Measurements from ENCODE around the gene IGHMBP2. TPM values are rescaled to one million over a fixed set of nuclear protein-coding genes. Genes with fewer than 3 reads are reported as not detected.
A peak's percentile ranks its signal among the peaks of the same experiment; 100 is the strongest.

The IGHMBP2 gene
- total RNA-seq, 1 experiment from 2014 or later = 19.3 TPM

- H3K9ac ChIP-seq (ENCODE audit: low read length) = no peak overlapping the region
- H3K9me3 ChIP-seq (ENCODE audit: control insufficient read depth in 1 of 2, insufficient read depth in 1 of 2, low read depth in 1 of 2, low read length in 2 of 2) = peaks cover 16 to 18% of the 10 kb centered on the region in 2 experiments; a peak in 3 of 4 replicates
- intact Hi-C loops (cut with micrococcal nuclease) = no loop called here
- no peaks in the 10 kb centered on the region for H3K4me1 ChIP-seq (ENCODE audit: control insufficient read depth in 1 of 2, insufficient read depth in 2 of 2, low read length in 2 of 2)
- POLR2A ChIA-PET = no interaction called here
- no peak overlapping the region for H3K4me3 ChIP-seq (replicated peaks in 1 of 2; ENCODE audit: low read depth in 1 of 2, low read length in 2 of 2)
- no peak overlapping the region for H2AFZ ChIP-seq (ENCODE audit: low read depth, low read length, poor library complexity, severe bottlenecking)
- peaks cover 16% of the 10 kb centered on the region; the same call in 1 of the 2 replicates for H3K79me2 ChIP-seq (ENCODE audit: insufficient read depth, low read length)
- DNase-seq (ENCODE audit: low read depth, low spot score) (no peak), ATAC-seq (no peak)
- no peak overlapping the region for H3K27ac ChIP-seq (ENCODE audit: low read depth, low read length)
- CTCF ChIA-PET = no interaction called here
- no peaks in the 10 kb centered on the region for H3K9me2 ChIP-seq (ENCODE audit: insufficient read depth)
- H4K20me1 ChIP-seq (ENCODE audit: insufficient read depth) = no peaks in the 10 kb centered on the region
- no peak overlapping the region for H3K4me2 ChIP-seq (ENCODE audit: low read length)
- TF ChIP-seq CBX3 (IDR thresholded peaks at IDR 0.05; ENCODE audit: low read depth) (peak; percentile 67; the same call in 1 of the 2 replicates), MAX (IDR thresholded peaks at IDR 0.05) (no peak)
- RAD21 ChIA-PET (ENCODE audit: low non-redundant PET in 1 of 2, low total read pairs in 2 of 2, uncharacterized antibody in 2 of 2, unreplicated experiment in 2 of 2) = no interaction called here
- no peaks in the 10 kb centered on the region for H3K27me3 ChIP-seq (ENCODE audit: insufficient read depth, low read length)
- BruUV-seq (replicated peaks) = no TSS peak
- H3K36me3 ChIP-seq (ENCODE audit: control insufficient read depth in 1 of 2, insufficient read depth in 2 of 2, low read length in 2 of 2) = peaks cover 16 to 53% of the 10 kb centered on the region in 2 experiments
Measured at GRCh38 chr11:68925611-68926010, 21.9 kb downstream of the IGHMBP2 start.

GRCh38 chr11:68927280-68928135 lies 23.8 kb downstream of the IGHMBP2 start:
- ChIA-PET RAD21 (ENCODE audit: low non-redundant PET in 1 of 2, low total read pairs in 2 of 2, uncharacterized antibody in 2 of 2, unreplicated experiment in 2 of 2) (no interaction called here), POLR2A (no interaction called here), CTCF (no interaction called here)
- ATAC-seq = no peak
- intact Hi-C loops (cut with micrococcal nuclease) = no loop called here
- H3K9ac ChIP-seq (ENCODE audit: low read length) = no peak overlapping the region
- DNase-seq (ENCODE audit: low read depth, low spot score) = no peak
- no TSS peak for BruUV-seq (replicated peaks)
- no peaks in the 10 kb centered on the region for H3K9me2 ChIP-seq (ENCODE audit: insufficient read depth)
- peaks cover 16% of the 10 kb centered on the region; the same call in 1 of the 2 replicates for H3K79me2 ChIP-seq (ENCODE audit: insufficient read depth, low read length)
- no peak overlapping the region for H3K27ac ChIP-seq (ENCODE audit: low read depth, low read length)
- peaks cover 16 to 46% of the 10 kb centered on the region in 2 experiments for H3K36me3 ChIP-seq (ENCODE audit: control insufficient read depth in 1 of 2, insufficient read depth in 2 of 2, low read length in 2 of 2)
- no peak overlapping the region for H2AFZ ChIP-seq (ENCODE audit: low read depth, low read length, poor library complexity, severe bottlenecking)
- no peaks in the 10 kb centered on the region for H3K27me3 ChIP-seq (ENCODE audit: insufficient read depth, low read length)
- no peaks in the 10 kb centered on the region for H4K20me1 ChIP-seq (ENCODE audit: insufficient read depth)
- TF ChIP-seq YY1 (IDR thresholded peaks at IDR 0.05; ENCODE audit: extremely low read depth, insufficient replicate concordance, low read depth, low read length) (no peak), EZH2phosphoT487 (IDR thresholded peaks at IDR 0.05; ENCODE audit: borderline replicate concordance) (no peak)
- H3K9me3 ChIP-seq (ENCODE audit: control insufficient read depth in 1 of 2, insufficient read depth in 1 of 2, low read depth in 1 of 2, low read length in 2 of 2) = peaks cover 16 to 18% of the 10 kb centered on the region in 2 experiments; a peak in 3 of 4 replicates
- H3K4me3 ChIP-seq (replicated peaks in 1 of 2; ENCODE audit: low read depth in 1 of 2, low read length in 2 of 2) = no peak overlapping the region
- no peak overlapping the region for H3K4me2 ChIP-seq (ENCODE audit: low read length)
- no peaks in the 10 kb centered on the region for H3K4me1 ChIP-seq (ENCODE audit: control insufficient read depth in 1 of 2, insufficient read depth in 2 of 2, low read length in 2 of 2)

All from HCT116 (cell line).